ENCODE results near the gene INPP5A. TPM values are rescaled to one million over a fixed set of nuclear protein-coding genes. Genes with fewer than 3 reads are reported as not detected.
"Not testable (repeated sequence)": the region's sequence is repeated elsewhere in the genome, so short reads cannot be mapped to it uniquely, and the experiment has no call there.

INPP5A gene
- total and polyA plus RNA-seq, 10 donors, result 11.1 to 41.3 (median 30.8) TPM

- Histone ChIP-seq H3K4me1 (peaks cover 0 to 19% (median 4%) of the 10 kb centered on the region in 6 donors), H3K27me3 (replicated peaks in 1 of 7) (no peaks in the 10 kb centered on the region), H3K9me3 (no peaks in the 10 kb centered on the region), H3K36me3 (peaks cover 0 to 25% (median 2%) of the 10 kb centered on the region in 6 donors), H3K27ac (no peak overlapping the region), H3K4me3 (no peak overlapping the region)
- TF ChIP-seq POLR2A (IDR thresholded peaks at IDR 0.05) (no peak), POLR2AphosphoS5 (IDR thresholded peaks at IDR 0.05) (no peak), CTCF (IDR thresholded peaks at IDR 0.05 in 8 of 11, conservative IDR thresholded peaks at IDR 0.05 in 3 of 11) (no peak)
- intact Hi-C loops (cut with DNase I; ENCODE audit: low total_unique reads), result no loop called here
- DNase-seq, result peak; percentile 9
- 87 to 97% (median 94%) methylated on average over 5 of the region's 5 CpGs for WGBS, 5 donors
Measured at GRCh38 chr10:132668048-132668394, 130.4 kb downstream of the INPP5A start.

- Histone ChIP-seq H3K27me3 (replicated peaks in 1 of 7) (no peaks in the 10 kb centered on the region), H3K4me1 (peaks cover 0 to 19% (median 4%) of the 10 kb centered on the region in 6 donors), H3K4me3 (no peak overlapping the region), H3K36me3 (peaks cover 0 to 19% (median 0%) of the 10 kb centered on the region in 6 donors), H3K9me3 (no peaks in the 10 kb centered on the region), H3K27ac (no peak overlapping the region)
- DNase-seq, result peak; percentile 66
- no peak for TF ChIP-seq POLR2A (IDR thresholded peaks at IDR 0.05)
- 83 to 93% (median 88%) methylated on average over 17 to 23 of the region's 23 CpGs for WGBS, 5 donors
- intact Hi-C loops (cut with DNase I; ENCODE audit: low total_unique reads), result no loop called here
Measured at GRCh38 chr10:132669208-132669861, 131.7 kb downstream of the INPP5A start.

- Histone ChIP-seq H3K4me1 (peaks cover 0 to 12% (median 4%) of the 10 kb centered on the region in 6 donors), H3K9me3 (no peaks in the 10 kb centered on the region), H3K4me3 (no peak overlapping the region), H3K27me3 (replicated peaks in 1 of 7) (no peaks in the 10 kb centered on the region), H3K36me3 (peaks cover 0 to 24% (median 0%) of the 10 kb centered on the region in 6 donors), H3K27ac (no peak overlapping the region)
- 93 to 97% (median 95%) methylated on average over 12 of the region's 12 CpGs for WGBS, 5 donors
- peak; percentile 36 for DNase-seq
- intact Hi-C loops (cut with DNase I; ENCODE audit: low total_unique reads), result no loop called here
- TF ChIP-seq POLR2A (IDR thresholded peaks at IDR 0.05) (no peak), CTCF (IDR thresholded peaks at IDR 0.05 in 8 of 11, conservative IDR thresholded peaks at IDR 0.05 in 3 of 11) (no peak), POLR2AphosphoS5 (IDR thresholded peaks at IDR 0.05) (no peak)
Measured at GRCh38 chr10:132670546-132671227, 133.1 kb downstream of the INPP5A start.

DNA sequence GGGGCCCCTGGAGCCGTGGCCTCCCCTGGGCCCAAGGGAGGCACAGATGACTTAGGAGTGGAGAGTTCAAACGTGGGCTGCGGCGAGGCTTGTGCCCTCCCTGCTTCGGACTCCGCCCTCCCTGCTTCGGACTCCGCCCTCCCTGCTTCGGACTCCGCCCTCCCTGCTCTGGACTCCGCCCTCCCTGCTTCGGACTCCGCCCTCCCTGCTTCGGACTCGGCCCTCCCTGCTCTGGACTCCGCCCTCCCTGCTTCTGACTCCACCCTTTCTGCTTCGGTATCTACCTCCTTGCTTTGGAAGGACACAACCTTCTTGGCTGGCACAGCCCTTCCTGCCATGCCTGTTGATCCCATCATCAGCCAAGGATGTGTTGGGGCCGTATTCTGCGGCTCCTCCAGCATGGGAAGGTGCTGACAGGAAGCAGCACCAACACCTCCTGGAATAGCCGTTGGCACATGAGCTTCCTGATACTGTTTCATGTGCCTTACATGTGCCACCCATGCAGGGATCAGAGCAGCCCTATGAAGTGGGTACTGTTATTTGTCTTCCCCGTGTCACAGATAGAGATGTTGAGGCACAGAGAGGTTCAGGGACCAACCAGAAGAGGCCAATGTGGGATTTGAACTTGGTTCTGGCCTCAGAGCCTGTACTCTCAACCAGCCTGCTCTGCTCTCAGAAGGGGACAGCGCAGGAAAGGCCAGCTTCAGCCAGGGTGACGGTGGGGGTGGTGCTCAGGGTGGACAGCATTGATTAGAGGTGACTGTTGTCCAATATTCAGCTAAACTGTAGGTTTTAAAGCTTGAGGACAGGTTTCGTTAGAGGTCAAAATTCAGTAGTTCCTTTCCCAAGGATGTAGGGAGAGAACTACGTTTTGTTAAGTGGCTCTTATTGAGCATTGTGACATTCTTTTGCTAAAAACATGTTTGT lies 133.9 kb downstream of the INPP5A start:
- TF ChIP-seq POLR2AphosphoS5 (IDR thresholded peaks at IDR 0.05) (no peak), CTCF (IDR thresholded peaks at IDR 0.05 in 8 of 11, conservative IDR thresholded peaks at IDR 0.05 in 3 of 11) (no peak), POLR2A (IDR thresholded peaks at IDR 0.05) (no peak)
- Histone ChIP-seq H3K36me3 (peaks cover 0 to 28% (median 0%) of the 10 kb centered on the region in 6 donors), H3K27ac (no peak overlapping the region), H3K27me3 (replicated peaks in 1 of 7) (no peaks in the 10 kb centered on the region), H3K4me1 (peaks cover 0 to 4% (median 0%) of the 10 kb centered on the region in 6 donors), H3K9me3 (no peaks in the 10 kb centered on the region), H3K4me3 (no peak overlapping the region)
- intact Hi-C loops (cut with DNase I; ENCODE audit: low total_unique reads), result no loop called here
- DNase-seq, result peak; percentile 33
- WGBS, 5 donors, result 88 to 95% (median 89%) methylated on average over 24 to 25 of the region's 25 CpGs

DNA sequence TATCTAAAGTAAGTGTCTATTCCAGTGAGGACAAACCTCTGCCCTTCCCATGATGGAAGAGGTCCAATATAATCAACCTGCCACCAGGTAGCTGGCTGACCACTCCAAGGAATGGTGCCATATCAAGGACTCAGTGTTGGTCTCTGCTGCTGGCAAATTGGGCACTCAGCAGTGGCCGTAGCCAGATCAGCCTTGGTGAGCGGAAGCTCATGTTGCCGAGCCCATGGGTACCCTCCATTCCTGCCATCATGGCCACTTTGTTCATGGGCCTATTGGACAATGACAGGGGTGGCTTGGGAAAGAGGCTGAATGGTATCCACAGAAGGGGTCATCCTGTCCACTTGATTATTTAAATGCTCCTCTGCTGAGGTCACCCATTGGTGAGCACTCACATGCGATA lies 136.2 kb downstream of the INPP5A start:
- H3K27ac ChIP-seq; H3K4me3 ChIP-seq; H3K27me3 ChIP-seq (replicated peaks in 1 of 7); H3K9me3 ChIP-seq; intact Hi-C loops (cut with DNase I; ENCODE audit: low total_unique reads); H3K4me1 ChIP-seq: not testable (repeated sequence)
- H3K36me3 ChIP-seq, result peaks cover 0 to 40% (median 0%) of the 10 kb centered on the region in 6 donors
- DNase-seq, result peak; percentile 9
- WGBS, 5 donors, result 96 to 100% (median 96%) methylated on average over 4 of the region's 4 CpGs
